GM21381 (cell line): Measurements from ENCODE around the gene PSG2.
"Not testable (repeated sequence)": the region's sequence is repeated elsewhere in the genome, so short reads cannot be mapped to it uniquely, and the experiment has no call there.

Source experiments
- ATAC-seq: cut with Tn5 transposase; IDR thresholded peaks from one replicate; pipeline ENCODE4 v1.9.1; 2021; ENCODE audit warnings: mild to moderate bottlenecking, moderate library complexity; ENCODE audit not compliant: unreplicated experiment

PSG2 gene

DNA sequence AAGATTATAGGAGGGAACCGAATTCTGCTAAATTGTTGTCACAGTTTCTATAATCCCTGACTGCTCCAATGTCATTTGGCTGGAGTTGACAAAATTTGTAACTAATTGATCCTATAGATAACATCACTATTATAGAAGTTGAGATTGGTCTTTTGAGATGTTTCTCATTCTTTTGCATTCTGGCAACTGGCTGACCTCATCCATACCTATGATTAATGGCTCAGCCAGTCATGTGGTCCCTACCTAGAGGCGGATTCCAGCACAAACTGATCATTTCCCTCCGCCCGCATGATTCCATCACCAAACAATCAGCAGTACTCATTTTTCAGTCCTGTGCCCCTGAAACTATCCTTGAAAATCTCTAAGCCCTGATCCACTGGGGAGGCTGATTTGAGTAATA is 4.2 kb downstream of the PSG2 start:
- ATAC-seq = no peak

DNA sequence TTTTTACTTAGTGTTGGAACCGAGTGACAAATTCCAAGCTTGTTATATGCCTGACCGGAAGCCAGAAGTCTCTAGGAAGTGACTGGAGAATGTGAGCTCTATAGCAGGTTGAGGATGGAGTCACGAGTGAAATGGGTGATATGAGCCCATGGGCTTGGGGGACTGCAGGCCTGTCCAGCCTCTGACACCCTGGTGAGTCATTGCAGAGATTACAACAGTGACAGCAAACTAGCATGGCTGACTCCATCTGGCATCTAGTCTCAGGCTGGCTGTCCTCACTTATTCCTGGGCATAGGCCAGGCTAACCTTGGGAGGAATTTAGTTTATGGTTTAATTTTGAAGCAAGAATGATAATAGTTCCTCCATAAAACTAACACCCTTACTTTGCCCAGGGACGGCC is 4.6 kb downstream of the PSG2 start:
- ATAC-seq = not testable (repeated sequence)

DNA sequence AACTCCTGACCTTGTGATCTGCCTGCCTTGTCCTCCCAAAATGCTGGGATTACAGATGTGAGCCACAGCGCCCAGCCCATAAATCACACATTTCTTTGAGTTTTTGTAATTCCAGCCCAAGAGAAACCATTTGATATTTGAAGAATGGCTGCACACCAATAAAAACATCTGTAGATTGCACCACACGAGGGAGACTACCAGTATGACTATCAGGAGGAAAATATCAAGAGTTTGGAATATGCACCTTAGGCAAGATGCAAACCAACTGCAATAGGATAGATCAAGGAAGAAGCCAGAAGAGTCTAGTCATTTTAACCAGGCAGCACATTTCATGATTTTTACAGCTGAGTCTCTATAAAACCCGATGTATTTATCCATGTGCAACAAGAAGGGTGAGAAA is 20.1 kb downstream of the PSG2 start:
- ATAC-seq = not testable (repeated sequence)

DNA sequence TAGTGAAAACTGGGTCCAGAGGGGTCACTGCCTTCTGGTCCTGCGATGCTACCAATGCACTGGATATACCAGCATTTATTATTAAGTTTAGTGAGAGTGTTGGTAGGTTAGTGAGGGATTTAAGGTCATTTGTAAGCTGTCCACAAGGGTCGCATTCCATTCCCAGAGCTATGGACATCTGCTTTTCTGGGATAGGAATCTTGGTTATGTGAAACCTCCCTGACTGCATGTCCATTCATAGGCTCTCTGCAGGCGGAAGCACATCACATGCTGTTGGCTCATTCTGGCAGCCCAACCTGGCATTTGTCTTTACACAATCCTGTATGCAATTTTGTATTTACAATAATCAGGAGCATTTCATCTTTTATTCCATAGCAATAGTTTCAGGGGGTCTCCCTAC is 21.2 kb downstream of the PSG2 start:
- not testable (repeated sequence) for ATAC-seq

DNA sequence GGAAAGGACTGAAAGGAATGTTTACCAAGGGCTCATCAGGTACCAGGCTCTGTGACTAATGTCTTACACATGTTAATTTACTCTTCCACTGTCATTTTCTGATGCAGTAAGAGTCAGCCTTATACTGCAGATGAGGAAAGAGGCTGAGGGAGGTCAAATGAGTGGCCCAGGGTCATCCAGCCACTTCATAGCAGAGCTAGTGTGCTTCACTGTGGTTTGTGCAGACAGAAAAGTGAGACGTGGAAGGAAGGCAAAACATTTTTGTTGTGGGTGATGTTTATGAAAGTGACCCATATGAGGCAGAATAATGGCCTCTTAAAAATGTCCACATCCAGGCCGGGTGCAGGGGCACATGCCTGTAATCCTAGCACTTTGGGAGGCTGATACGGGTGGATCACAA is 22.2 kb downstream of the PSG2 start:
- ATAC-seq = not testable (repeated sequence)

DNA sequence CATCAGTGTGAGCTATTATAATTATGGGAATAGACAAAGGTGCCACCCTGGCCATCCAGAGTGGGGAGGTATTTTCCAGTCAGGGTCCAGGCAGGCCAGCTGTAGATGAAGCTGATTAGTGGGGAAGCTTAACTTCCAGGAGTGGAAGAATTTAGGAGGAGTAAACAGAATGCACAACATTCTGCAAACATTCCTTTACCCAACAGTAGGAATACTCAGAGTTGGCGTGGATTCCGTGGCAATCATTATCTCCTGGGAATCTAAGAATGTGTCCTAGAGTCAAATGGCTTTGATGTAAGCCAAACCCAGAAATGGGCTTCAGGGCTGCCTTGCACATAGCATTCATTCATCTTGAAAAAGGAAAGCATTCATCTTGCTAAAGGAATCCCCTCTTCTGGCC is 23.0 kb downstream of the PSG2 start:
- ATAC-seq = not testable (repeated sequence)

DNA sequence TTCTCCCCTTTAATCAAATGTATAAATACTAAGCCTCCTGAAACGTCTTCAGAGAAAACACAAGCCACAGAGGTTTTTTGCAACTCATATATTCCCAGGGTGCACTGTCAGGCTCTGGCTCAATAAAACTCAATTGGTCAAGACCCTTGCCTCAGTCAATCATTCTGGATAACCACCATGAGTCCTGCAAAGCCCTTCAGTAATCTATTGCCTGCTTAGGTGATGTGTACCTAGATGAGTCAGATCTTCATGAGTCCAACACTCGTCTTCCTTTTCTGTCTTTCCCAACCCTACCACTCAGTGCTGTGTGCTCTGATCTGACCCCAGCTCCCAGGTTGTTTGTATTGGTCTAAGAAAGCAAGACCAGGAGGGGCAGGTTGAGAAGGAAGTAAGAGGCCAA is 24.1 kb downstream of the PSG2 start:
- ATAC-seq = not testable (repeated sequence)

DNA sequence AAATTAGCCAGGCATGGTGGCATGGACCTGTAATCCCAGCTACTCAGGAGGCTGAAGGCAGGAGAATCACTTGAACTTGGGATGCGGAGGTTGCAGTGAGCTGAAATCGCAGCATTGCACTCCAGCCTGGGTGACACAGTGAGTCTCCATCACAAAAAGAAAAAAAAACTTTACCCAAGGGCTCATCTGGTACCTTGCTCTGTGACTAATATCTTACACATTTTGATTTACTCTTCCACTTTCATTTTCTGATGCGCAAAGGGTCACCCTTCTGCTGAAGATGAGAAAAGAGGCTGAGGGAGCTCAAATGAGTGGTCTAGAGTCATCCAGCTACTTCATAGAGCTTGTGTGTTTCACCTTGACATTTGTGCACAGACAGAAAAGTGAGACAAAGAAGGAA is 34.5 kb downstream of the PSG2 start:
- not testable (repeated sequence) for ATAC-seq

DNA sequence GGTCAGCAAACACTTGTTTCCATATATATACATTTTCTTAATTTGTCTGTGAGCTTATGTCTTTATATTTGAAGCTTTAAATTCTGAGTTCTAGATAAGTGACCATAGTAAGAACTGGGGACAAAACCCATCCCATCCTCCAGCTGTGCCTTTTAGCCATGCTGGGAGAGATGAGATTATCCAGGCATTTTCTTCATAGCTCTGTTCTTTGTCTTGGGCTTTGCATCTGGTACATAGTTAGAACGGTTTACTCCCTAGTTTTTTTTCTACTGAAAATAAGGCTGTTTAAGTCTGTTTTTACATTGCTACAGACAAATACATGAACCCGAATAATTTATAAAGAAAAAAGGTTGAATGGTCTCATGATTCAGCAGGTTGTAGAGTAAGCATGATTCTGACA is 35.9 kb downstream of the PSG2 start:
- not testable (repeated sequence) for ATAC-seq

DNA sequence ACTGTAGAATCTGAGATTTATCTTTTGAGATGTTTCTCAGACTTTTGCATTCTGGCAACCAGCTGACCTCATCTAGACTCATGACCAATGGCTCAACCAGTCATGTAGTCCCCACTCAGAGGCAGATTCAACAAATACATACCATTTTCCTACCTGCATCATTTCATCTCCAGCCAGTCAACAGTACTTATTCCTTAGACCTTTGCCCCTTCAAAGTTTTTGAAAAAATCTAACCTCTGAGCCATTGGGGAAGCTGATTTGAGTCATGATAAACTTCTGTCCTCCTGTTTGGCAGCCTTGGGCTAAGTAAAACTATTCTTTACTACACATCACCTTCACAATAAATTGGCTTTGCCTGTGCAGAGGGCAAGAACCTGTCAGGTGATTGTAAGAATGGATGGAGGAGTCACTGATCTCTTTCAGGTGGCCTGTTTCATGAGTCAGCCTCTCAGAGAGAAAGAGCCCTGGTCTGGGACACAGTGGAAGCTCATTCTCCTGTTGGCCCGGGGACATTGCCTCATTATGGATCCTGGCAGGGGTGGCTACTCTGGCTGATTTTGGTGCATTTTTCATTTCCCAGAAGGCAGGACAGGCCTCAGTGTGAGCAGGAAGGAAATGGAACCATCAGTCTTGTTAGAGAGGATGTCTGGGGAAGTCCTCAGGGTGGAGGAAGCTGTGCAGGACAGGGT is 38.9 kb downstream of the PSG2 start:
- ATAC-seq = not testable (repeated sequence)

DNA sequence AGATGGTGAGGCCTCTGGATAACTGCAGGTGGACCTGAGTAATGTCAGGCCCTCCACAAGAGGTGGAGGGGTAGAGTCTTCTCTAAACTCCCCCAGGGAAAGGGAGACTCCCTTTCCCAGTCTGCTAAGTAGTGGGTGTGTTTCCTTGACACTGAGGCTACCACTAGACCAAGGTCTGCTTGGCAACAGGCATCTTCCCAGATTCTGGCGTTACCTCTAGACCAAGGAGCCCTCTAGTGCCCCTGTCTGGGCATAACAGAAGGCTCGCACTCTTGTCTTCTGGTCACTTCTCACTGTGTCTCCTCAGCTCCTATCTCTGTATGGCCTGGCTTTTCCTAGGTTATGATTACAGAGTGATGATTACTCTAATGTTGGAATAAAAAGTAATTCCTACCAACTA is 50.9 kb downstream of the PSG2 start:
- not testable (repeated sequence) for ATAC-seq

DNA sequence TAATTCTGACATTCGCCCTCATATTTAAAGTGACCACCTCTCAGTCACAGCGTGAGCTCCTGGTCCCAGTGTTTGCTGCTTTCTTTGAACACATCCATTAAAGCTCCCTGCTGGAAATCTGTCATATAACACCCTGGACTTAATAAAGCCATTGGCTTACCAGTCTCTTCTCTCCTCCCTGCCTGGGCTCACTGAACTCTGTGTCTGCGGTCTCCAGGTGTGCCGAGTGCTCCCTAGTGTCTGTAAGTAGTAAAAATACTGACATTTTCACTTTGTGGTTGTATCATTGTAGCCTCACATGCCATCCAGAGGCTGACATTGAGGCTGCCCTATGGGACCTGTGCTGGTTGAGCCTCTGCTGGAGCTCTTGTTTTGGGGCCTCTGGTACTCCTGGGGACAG is 53.6 kb downstream of the PSG2 start:
- ATAC-seq = no peak

DNA sequence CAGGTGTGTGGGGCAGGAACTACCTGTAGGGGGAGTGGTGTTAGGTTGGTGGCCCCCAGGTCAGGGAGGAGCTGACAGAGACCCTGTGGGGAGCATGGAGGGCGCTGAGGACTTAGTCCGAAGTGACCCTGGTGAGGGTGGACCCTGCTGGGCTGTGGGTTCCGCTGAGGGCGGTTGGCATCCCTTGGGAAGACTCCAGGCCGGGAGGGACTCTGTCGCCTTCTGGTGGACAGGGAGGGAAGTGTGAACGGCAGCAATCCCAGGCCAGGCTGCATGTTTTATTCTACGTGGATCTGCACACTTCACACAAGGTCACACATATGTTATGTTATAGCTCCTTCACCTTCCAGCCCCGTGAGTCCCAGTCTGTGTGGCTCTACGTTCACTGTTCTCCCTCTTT is 54.5 kb downstream of the PSG2 start:
- ATAC-seq = not testable (repeated sequence)

DNA sequence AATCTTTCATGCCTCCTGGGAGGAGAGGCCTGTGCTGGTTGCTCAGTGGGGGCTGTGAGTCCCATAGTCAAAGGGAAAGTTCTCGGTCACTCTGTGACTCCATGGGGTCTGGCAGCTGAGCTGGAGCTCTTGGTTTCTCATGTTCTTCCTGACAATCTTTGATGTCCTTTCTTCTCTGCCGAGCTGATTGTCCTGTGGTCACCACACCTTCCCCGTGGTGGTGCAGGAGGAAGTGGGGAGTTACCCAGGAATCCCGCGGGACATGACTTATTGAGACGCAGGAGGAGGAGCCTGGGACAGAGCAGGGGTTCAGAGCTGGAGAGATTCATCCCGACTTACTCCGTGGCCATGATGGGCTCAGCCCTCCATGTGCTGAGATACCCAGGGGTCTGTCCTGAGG is 55.4 kb downstream of the PSG2 start:
- not testable (repeated sequence) for ATAC-seq

DNA sequence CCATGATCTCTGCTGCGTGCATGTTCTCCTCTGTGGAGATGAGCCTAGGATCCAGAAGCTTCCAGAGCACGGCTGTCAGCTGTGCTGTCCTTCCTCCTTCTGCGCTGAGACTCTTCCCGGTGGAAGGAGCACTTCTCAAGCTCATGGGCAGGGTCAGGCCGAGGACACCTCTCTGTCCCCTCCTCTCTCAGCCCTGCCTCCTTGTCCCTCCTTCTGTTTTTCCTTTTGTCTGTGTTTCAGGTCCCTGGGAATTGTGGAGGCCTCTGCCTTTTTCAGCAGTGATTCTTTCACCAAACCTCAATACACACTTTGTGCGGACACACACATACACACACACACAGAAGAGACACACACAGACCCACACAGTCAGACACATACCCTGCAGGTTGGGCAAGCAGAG is 56.1 kb downstream of the PSG2 start, which contains the start of gene PSG11:
Gene PSG11 (minus strand): TSS at position 101 of the 400 bp plus-strand sequence. CDS start 97 bp downstream, at position 4.
- not testable (repeated sequence) for ATAC-seq

DNA sequence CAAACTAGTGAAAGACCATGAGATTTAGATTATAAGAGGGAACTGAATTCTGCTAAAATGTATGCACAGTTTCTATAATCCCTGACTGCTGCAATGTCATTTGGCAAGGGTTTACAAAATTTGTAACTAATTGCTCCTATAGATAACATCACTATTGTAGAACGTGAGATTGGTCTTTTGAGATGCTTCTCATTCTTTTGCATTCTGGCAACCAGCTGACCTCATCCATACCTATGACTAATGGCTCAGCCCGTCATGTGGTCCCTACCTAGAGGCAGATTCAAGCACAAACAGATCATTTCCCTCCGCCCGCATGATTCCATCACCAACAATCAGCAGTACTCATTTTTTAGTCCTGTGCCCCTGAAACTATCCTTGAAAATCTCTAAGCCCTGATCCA is 60.4 kb downstream of the PSG2 start:
- not testable (repeated sequence) for ATAC-seq

DNA sequence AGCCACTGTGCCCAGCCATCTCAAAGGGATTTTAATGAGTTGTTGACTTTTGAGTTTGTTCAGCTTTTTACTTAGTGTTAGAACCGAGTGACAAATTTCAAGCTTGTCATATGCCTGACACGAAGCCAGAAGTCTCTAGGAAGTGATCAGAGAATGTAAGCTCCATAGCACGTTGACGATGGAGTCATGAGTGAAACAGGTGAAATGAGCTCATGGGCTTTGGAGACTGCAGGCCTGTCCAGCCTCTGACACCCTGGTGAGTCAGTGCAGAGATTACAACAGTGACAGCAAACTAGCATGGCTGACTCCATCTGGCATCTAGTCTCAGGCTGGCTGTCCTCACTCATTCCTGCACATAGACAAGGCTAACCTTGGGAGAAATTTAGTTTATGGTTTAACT is 60.9 kb downstream of the PSG2 start:
- not testable (repeated sequence) for ATAC-seq

DNA sequence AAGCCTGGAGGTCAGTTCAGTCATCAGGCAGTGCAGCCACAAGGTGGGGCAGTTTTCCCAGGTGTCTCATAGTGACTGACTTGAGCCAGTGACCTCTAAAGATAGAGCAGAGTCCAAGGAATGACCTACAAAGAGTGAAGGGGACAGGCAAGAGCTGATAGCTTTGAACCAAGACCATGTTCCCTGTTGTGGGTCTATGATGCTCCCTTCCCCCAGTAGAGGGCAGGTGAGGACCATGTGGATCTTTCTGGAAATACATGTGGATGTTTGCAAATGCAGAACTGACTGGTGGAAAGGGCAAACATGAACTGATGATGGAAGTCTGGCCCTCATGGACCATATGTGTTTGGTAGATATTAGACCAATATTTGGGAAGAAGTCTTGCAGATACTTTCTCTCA is 62.9 kb downstream of the PSG2 start:
- ATAC-seq = not testable (repeated sequence)
